HG03159 (cell line): Measurements from ENCODE around the gene SDR42E1.
"Not testable (repeated sequence)": the region's sequence is repeated elsewhere in the genome, so short reads cannot be mapped to it uniquely, and the experiment has no call there.

Experiments used
- ATAC-seq: cut with Tn5 transposase; IDR thresholded peaks from one replicate; pipeline ENCODE4 v1.9.1; 2021; ENCODE audit warnings: mild to moderate bottlenecking, moderate library complexity; ENCODE audit not compliant: unreplicated experiment

SDR42E1 gene

GRCh38 chr16:82037666-82038065 is 26.4 kb upstream of the SDR42E1 start:
- no peak for ATAC-seq

GRCh38 chr16:82037251-82037650 is 26.0 kb upstream of the SDR42E1 start:
- ATAC-seq = no peak

- ATAC-seq = no peak
These were observed 23.8 kb upstream of the SDR42E1 start, which contains the start of gene HSD17B2 for GRCh38 chr16:82034981-82035612. Gene HSD17B2 (plus strand): TSS chr16:82035253. CDS start chr16:82035425, 172 bp downstream.

GRCh38 chr16:82033683-82034300 is 22.5 kb upstream of the SDR42E1 start:
- ATAC-seq = no peak

- ATAC-seq = no peak
These were observed 21.7 kb upstream of the SDR42E1 start for GRCh38 chr16:82033006-82033405.

- no peak for ATAC-seq
These were observed 20.1 kb upstream of the SDR42E1 start for GRCh38 chr16:82031116-82032084.

GRCh38 chr16:82027629-82028064 is 16.4 kb upstream of the SDR42E1 start:
- no peak for ATAC-seq

GRCh38 chr16:82024883-82025282 is 13.6 kb upstream of the SDR42E1 start:
- ATAC-seq = no peak

GRCh38 chr16:82024316-82024715 is 13.0 kb upstream of the SDR42E1 start:
- ATAC-seq = no peak

GRCh38 chr16:82023206-82023605 is 11.9 kb upstream of the SDR42E1 start:
- no peak for ATAC-seq

GRCh38 chr16:82020051-82020450 is 8.8 kb upstream of the SDR42E1 start:
- ATAC-seq = no peak

GRCh38 chr16:82019535-82019934 is 8.3 kb upstream of the SDR42E1 start:
- no peak for ATAC-seq

GRCh38 chr16:82017911-82018568 is 6.8 kb upstream of the SDR42E1 start:
- no peak for ATAC-seq

GRCh38 chr16:82016964-82017363 is 5.7 kb upstream of the SDR42E1 start:
- no peak for ATAC-seq

GRCh38 chr16:82016263-82016662 is 5.0 kb upstream of the SDR42E1 start:
- no peak for ATAC-seq

GRCh38 chr16:82013139-82013538 is 1.9 kb upstream of the SDR42E1 start:
- no peak for ATAC-seq

GRCh38 chr16:82010649-82011048 is 621 bp downstream of the SDR42E1 start:
- no peak for ATAC-seq

GRCh38 chr16:82009789-82010188 is 1.5 kb downstream of the SDR42E1 start:
- ATAC-seq = not testable (repeated sequence)

GRCh38 chr16:82008957-82009592 is 2.2 kb downstream of the SDR42E1 start:
- ATAC-seq = no peak

- no peak for ATAC-seq
These were observed 4.1 kb downstream of the SDR42E1 start for GRCh38 chr16:82007189-82007588.
